Nephron (organoid): ENCODE data around the gene APOA4.
A peak's percentile ranks its signal among the peaks of the same experiment; 100 is the strongest.

Experiments used
- H3K27ac Mint-ChIP-seq, 3 experiments: 2 replicates each; pipeline ENCODE4 v1.8.0; 2020; ENCODE audit warnings: mixed read lengths in 3 of 3, mild to moderate bottlenecking in 2 of 3, moderate library complexity in 1 of 3
- H3K27me3 Mint-ChIP-seq: 2 replicates; pipeline ENCODE4 v1.8.0; 2021; ENCODE audit warnings: low read depth, mild to moderate bottlenecking, moderate library complexity, mixed read lengths
- H3K36me3 Mint-ChIP-seq: 2 replicates; pipeline ENCODE4 v1.8.0; 2020; ENCODE audit warnings: low read depth, mixed read lengths
- H3K4me1 Mint-ChIP-seq: 2 replicates; pipeline ENCODE4 v1.8.0; 2020; ENCODE audit warnings: mixed read lengths
- H3K4me3 Mint-ChIP-seq, 3 experiments: 2 replicates each; pipeline ENCODE4 v1.8.0; 2020; ENCODE audit warnings: mild to moderate bottlenecking in 3 of 3, mixed read lengths in 3 of 3, moderate library complexity in 2 of 3
- H3K9me3 Mint-ChIP-seq: 2 replicates; pipeline ENCODE4 v1.8.0; 2020; ENCODE audit warnings: mixed read lengths
- CTCF ChIP-seq, 3 experiments: fragments of 200-600 bp; sonication (generic); IDR thresholded peaks; one replicate each; pipeline ENCODE4 v1.5.0; 2021; ENCODE audit warnings: antibody characterized with exemption in 3 of 3; ENCODE audit not compliant: unreplicated experiment in 3 of 3

The APOA4 gene

GRCh38 chr11:116853461-116854073 lies 30.5 kb upstream of the APOA4 start:
- Mint-ChIP-seq H3K4me3 (no peak overlapping the region), H3K4me1 (peaks cover 34% of the 10 kb centered on the region), H3K9me3 (no peaks in the 10 kb centered on the region), H3K27ac (peak overlapping the region in 2 of 3 experiments; percentile 22 to 95), H3K36me3 (peaks cover 63% of the 10 kb centered on the region), H3K27me3 (no peaks in the 10 kb centered on the region)
- no peak for TF ChIP-seq CTCF (IDR thresholded peaks at IDR 0.05; ENCODE audit: unreplicated experiment in 3 of 3)

DNA sequence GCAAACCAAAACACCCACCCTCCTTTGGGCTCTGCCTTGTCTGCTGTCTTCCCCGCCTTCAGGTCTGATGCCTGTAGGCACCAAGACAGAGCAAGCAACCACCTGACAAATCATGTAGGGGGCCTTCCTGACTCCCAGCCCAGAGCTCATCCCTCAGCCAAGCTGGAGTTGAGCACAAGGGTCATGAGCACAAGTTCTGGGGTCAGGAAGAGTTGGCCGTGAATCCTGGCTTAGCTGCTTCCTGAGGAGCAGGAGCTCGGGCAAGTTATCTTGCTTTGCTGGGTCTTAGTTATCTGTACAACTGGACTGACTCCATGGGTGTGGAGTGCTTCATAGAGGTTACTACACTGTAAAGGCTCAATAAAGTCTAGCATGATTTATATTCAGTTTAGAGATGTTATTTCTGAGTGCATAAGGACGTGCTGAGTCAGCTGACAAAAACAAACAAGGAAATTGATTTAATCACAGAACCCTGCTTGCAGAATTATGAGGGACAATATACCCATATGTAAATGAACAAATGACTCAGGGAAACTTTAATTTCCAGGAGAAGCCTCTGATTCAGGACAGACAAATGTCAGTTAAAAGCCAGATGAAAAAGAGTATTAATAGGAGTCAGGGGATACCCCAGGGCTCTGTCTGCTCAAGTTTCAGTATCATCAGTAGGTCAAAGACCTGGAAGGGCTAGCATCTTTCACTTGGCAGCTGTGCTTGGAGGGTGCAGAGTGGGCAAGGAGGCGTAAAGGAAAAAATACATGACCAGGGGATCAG lies 29.3 kb upstream of the APOA4 start:
- H3K4me3 Mint-ChIP-seq, result no peak overlapping the region
- peaks cover 54% of the 10 kb centered on the region for H3K36me3 Mint-ChIP-seq
- H3K9me3 Mint-ChIP-seq, result no peaks in the 10 kb centered on the region

DNA sequence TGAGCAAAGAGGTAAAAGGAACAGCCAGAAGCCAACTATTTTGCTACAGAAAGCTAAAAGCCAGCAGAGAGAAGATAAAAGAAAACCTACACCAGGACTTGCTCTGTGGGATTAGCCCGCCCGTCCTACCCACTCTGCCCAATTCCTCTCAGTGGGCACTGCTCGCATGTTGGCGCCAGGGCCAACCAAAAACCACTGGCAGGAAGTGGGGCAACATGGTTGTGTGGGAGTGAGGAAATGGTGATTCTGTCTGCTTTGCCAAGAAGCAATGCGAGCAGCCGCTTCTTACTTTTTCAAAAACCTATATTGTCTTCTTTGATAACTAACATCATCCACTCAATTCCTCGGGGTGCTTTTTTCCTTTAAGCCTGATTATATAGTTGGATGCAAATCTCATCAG lies 28.5 kb upstream of the APOA4 start:
- peaks cover 54% of the 10 kb centered on the region for H3K36me3 Mint-ChIP-seq
- no peaks in the 10 kb centered on the region for H3K27me3 Mint-ChIP-seq
- H3K4me1 Mint-ChIP-seq, result peaks cover 34% of the 10 kb centered on the region
- peak overlapping the region; percentile 68 to 95 (median 91) for H3K27ac Mint-ChIP-seq
- no peaks in the 10 kb centered on the region for H3K9me3 Mint-ChIP-seq
- H3K4me3 Mint-ChIP-seq, result no peak overlapping the region
- no peak for TF ChIP-seq CTCF (IDR thresholded peaks at IDR 0.05; ENCODE audit: unreplicated experiment in 3 of 3)

More for the DNA sequence above, 29.3 kb upstream of the APOA4 start:
- Mint-ChIP-seq H3K4me1 (peaks cover 34% of the 10 kb centered on the region), H3K27ac (peak overlapping the region; percentile 68 to 95 (median 91)), H3K27me3 (no peaks in the 10 kb centered on the region)
- TF ChIP-seq CTCF (IDR thresholded peaks at IDR 0.05; ENCODE audit: unreplicated experiment in 3 of 3), result no peak

DNA sequence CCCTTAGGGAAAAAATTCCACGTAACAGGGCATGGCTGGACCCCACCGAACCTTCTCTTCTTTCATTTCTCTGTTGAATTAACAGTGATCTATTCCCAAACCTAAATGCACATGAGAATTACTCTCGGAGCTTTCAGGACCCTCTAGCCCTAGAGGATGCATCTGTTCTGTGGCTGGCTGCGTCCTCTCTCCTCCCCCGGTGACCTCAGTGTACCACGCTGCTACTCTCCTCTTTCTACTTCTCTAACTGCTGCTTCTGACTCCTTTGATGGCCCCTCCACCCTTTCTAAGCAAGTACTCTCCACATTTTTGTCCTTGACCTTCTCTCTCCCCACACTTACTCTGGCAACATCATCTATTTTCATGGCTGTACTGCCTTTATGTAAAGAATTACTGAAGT lies 26.4 kb upstream of the APOA4 start:
- Mint-ChIP-seq H3K4me1 (peaks cover 34% of the 10 kb centered on the region), H3K9me3 (no peaks in the 10 kb centered on the region), H3K27ac (no peak overlapping the region), H3K27me3 (no peaks in the 10 kb centered on the region), H3K36me3 (peaks cover 55% of the 10 kb centered on the region), H3K4me3 (no peak overlapping the region)
- TF ChIP-seq CTCF (IDR thresholded peaks at IDR 0.05; ENCODE audit: unreplicated experiment in 3 of 3), result no peak

- H3K9me3 Mint-ChIP-seq, result no peaks in the 10 kb centered on the region
- peaks cover 34% of the 10 kb centered on the region for H3K4me1 Mint-ChIP-seq
- TF ChIP-seq CTCF (IDR thresholded peaks at IDR 0.05; ENCODE audit: unreplicated experiment in 3 of 3), result no peak
- H3K27me3 Mint-ChIP-seq, result no peaks in the 10 kb centered on the region
- peaks cover 52% of the 10 kb centered on the region for H3K36me3 Mint-ChIP-seq
- H3K27ac Mint-ChIP-seq, result no peak overlapping the region
- H3K4me3 Mint-ChIP-seq, result no peak overlapping the region
These were observed 26.0 kb upstream of the APOA4 start for GRCh38 chr11:116849060-116849459.
